Measurements from ENCODE around the gene CHST1.

Gene CHST1

GRCh38 chr11:45606514-45607281 lies 58.7 kb downstream of the CHST1 start:
- Histone ChIP-seq H3K4me3 (ENCODE audit: low read depth in 1 of 2, low read length in 2 of 2) (no peak overlapping the region), H3K27ac (ENCODE audit: low read length) (no peak overlapping the region), H3K27me3 (ENCODE audit: low read depth, low read length) (no peaks in the 10 kb centered on the region), H3K36me3 (ENCODE audit: control insufficient read depth in 1 of 2, insufficient read depth in 2 of 2, low read length in 2 of 2) (no peaks in the 10 kb centered on the region), H3K9me3 (ENCODE audit: control insufficient read depth in 1 of 2, low read length in 2 of 2) (no peaks in the 10 kb centered on the region), H3K4me1 (ENCODE audit: control insufficient read depth in 1 of 2, insufficient read depth in 2 of 2, low read length in 2 of 2) (no peaks in the 10 kb centered on the region)

DNA sequence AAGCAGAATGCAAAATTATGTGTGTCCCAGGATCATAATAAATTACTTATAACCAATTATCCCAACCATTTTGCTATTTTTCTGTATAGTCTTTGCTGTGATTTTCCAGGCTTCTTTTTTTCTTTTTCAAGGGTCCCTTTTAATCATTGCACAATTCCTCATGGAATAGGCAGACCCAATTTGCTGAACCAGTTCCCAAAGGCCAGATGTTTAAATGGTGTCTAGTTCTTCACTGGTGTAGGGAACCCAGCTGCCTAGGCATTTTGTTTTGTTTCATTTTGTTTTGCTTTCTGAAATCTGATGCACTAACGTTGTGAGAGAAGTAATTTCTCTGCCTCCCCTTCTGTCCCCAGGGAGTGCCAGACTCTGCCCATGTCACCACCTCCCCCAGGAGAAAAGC lies 60.4 kb downstream of the CHST1 start:
- Histone ChIP-seq H3K4me1 (ENCODE audit: control insufficient read depth in 1 of 2, insufficient read depth in 2 of 2, low read length in 2 of 2) (no peaks in the 10 kb centered on the region), H3K27ac (ENCODE audit: low read length) (no peak overlapping the region), H3K27me3 (ENCODE audit: low read depth, low read length) (no peaks in the 10 kb centered on the region)

DNA sequence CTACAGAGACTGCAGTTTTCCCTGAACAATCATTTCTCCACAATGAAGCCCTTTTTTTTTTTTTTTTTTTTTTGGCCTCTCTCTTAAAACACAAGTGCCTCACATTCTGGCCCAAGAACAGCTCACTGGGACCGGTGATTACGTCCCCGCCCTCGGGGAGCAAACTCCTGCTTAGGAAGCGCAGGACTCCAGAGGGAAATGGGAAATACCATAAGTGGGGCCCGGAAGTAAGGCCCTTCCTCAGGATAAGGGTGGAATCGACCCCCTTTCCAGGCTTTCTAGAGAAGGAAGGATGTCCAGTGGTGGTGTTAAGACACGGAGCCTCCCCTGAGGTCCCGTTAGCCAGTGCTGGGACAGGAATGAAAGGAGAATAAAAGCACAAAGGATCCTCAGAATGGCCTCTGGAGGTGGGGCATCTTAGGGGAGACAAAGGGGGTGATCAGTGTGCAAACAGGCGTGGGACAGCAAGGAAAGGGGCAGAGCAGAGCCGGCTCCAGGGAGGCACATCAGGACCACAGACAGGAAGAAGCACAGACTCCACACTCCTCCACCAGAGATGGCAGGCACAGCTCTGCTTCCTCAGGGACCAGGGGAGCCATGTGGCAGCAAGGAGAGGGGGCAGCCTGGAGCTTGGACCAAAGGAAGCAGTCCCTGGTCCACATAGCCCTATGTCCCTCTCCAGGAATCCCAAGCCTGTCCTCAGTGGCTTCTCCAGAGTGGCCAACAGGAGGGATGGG lies 61.3 kb downstream of the CHST1 start:
- Histone ChIP-seq H3K27ac (ENCODE audit: low read length) (no peak overlapping the region), H3K9me3 (ENCODE audit: control insufficient read depth in 1 of 2, low read length in 2 of 2) (no peaks in the 10 kb centered on the region), H3K4me3 (ENCODE audit: low read depth in 1 of 2, low read length in 2 of 2) (no peak overlapping the region), H3K27me3 (ENCODE audit: low read depth, low read length) (no peaks in the 10 kb centered on the region), H3K36me3 (ENCODE audit: control insufficient read depth in 1 of 2, insufficient read depth in 2 of 2, low read length in 2 of 2) (no peaks in the 10 kb centered on the region), H3K4me1 (ENCODE audit: control insufficient read depth in 1 of 2, insufficient read depth in 2 of 2, low read length in 2 of 2) (no peaks in the 10 kb centered on the region)

More for the DNA sequence above, 60.4 kb downstream of the CHST1 start:
- H3K9me3 ChIP-seq (ENCODE audit: control insufficient read depth in 1 of 2, low read length in 2 of 2) = no peaks in the 10 kb centered on the region
- H3K4me3 ChIP-seq (ENCODE audit: low read depth in 1 of 2, low read length in 2 of 2) = no peak overlapping the region
- no peaks in the 10 kb centered on the region for H3K36me3 ChIP-seq (ENCODE audit: control insufficient read depth in 1 of 2, insufficient read depth in 2 of 2, low read length in 2 of 2)

GRCh38 chr11:45599161-45599943 lies 66.1 kb downstream of the CHST1 start:
- no peaks in the 10 kb centered on the region for H3K36me3 ChIP-seq (ENCODE audit: control insufficient read depth in 1 of 2, insufficient read depth in 2 of 2, low read length in 2 of 2)
- no peak overlapping the region for H3K27ac ChIP-seq (ENCODE audit: low read length)
- no peaks in the 10 kb centered on the region for H3K9me3 ChIP-seq (ENCODE audit: control insufficient read depth in 1 of 2, low read length in 2 of 2)
- no peak overlapping the region for H3K4me3 ChIP-seq (ENCODE audit: low read depth in 1 of 2, low read length in 2 of 2)
- no peaks in the 10 kb centered on the region for H3K27me3 ChIP-seq (ENCODE audit: low read depth, low read length)
- no peaks in the 10 kb centered on the region for H3K4me1 ChIP-seq (ENCODE audit: control insufficient read depth in 1 of 2, insufficient read depth in 2 of 2, low read length in 2 of 2)

Data from muscle layer of duodenum (tissue), 2 donors.